Panc1 (cell line): Measurements from ENCODE around the gene CDK5.

ENCODE experiments used
- CTCF ChIP-seq: fragments of 450-650 bp; IDR thresholded peaks from 2 replicates; pipeline ENCODE4 v1.5.1; 2017; ENCODE audit warnings: mild to moderate bottlenecking
- SIN3A ChIP-seq: IDR thresholded peaks from 2 replicates; pipeline ENCODE4 v1.6.1; 2012; ENCODE audit warnings: low read depth, mild to moderate bottlenecking, low read length, moderate library complexity, borderline replicate concordance; ENCODE audit not compliant: insufficient read depth

- TF ChIP-seq SIN3A (no peak), CTCF (no peak)
Observed at GRCh38 chr7:151048911-151049463, 8.7 kb downstream of the CDK5 start.
